Keratinocyte (primary cell): ENCODE data around the gene C3orf20. TPM values are rescaled to one million over a fixed set of nuclear protein-coding genes. Genes with fewer than 3 reads are reported as not detected.

Experiments
- DNase-seq: peaks from one replicate; pipeline ENCODE4 v3.0.0-alpha.2; 2011; ENCODE audit warnings: low read depth, missing footprints, low spot score
- FAIRE-seq: peaks from 2 replicates; lab custom pipeline; 2011; peaks lifted over from hg19 to GRCh38; lab: Jason Lieb, UNC
- H2AFZ ChIP-seq: 2 replicates; pipeline ENCODE4 v1.6.0; 2012; ENCODE audit warnings: low read length, control low read depth, inconsistent platforms; ENCODE audit not compliant: control insufficient read depth
- H3K27ac ChIP-seq: 2 replicates; pipeline ENCODE4 v1.5.1; 2011; ENCODE audit warnings: low read length; ENCODE audit not compliant: control insufficient read depth, insufficient read depth
- H3K27me3 ChIP-seq: 3 replicates; pipeline ENCODE4 v1.6.0; 2011; ENCODE audit warnings: low read length; ENCODE audit not compliant: control insufficient read depth, insufficient read depth; ENCODE audit errors: extremely low read depth
- H3K36me3 ChIP-seq, 2 experiments: 2 replicates in 1 of 2; 3 replicates in 1 of 2; pipeline ENCODE4 v1.5.1; 2011; ENCODE audit warnings: low read length in 2 of 2, mild to moderate bottlenecking in 1 of 2; ENCODE audit not compliant: control insufficient read depth in 2 of 2, insufficient read depth in 2 of 2; ENCODE audit errors: extremely low read depth in 1 of 2
- H3K4me1 ChIP-seq: 3 replicates; pipeline ENCODE4 v1.5.1; 2011; ENCODE audit warnings: low read length; ENCODE audit not compliant: control insufficient read depth, insufficient read depth; ENCODE audit errors: extremely low read depth
- H3K4me2 ChIP-seq: 3 replicates; pipeline ENCODE4 v1.6.0; 2011; ENCODE audit warnings: low read depth, low read length; ENCODE audit not compliant: control insufficient read depth, insufficient read depth; ENCODE audit errors: extremely low read depth
- H3K4me3 ChIP-seq, 3 experiments: fragments of 200-600 bp in 1 of 3; sonication (generic) in 1 of 3; 2 replicates in 2 of 3; 3 replicates in 1 of 3; pipeline ENCODE4 v1.5.1; 2011 to 2016; ENCODE audit warnings: low read length in 3 of 3, mild to moderate bottlenecking in 3 of 3, control low read depth in 2 of 3, inconsistent platforms in 1 of 3, low read depth in 1 of 3, mixed read lengths in 1 of 3, mixed run types in 1 of 3, moderate library complexity in 1 of 3; ENCODE audit not compliant: control insufficient read depth in 2 of 3, insufficient read depth in 2 of 3; ENCODE audit errors: extremely low read depth in 1 of 3
- H3K79me2 ChIP-seq: 2 replicates; pipeline ENCODE4 v1.6.0; 2012; ENCODE audit warnings: low read length; ENCODE audit not compliant: control insufficient read depth, insufficient read depth
- H3K9ac ChIP-seq: 3 replicates; pipeline ENCODE4 v1.6.0; 2011; ENCODE audit warnings: low read length; ENCODE audit not compliant: control insufficient read depth, insufficient read depth; ENCODE audit errors: extremely low read depth
- H3K9me1 ChIP-seq: 3 replicates; pipeline ENCODE4 v1.6.0; 2011; ENCODE audit warnings: low read length; ENCODE audit not compliant: control insufficient read depth, insufficient read depth; ENCODE audit errors: extremely low read depth
- H3K9me3 ChIP-seq: 2 replicates; pipeline ENCODE4 v1.5.1; 2012; ENCODE audit warnings: low read depth, low read length; ENCODE audit not compliant: control insufficient read depth
- H4K20me1 ChIP-seq: 3 replicates; pipeline ENCODE4 v1.6.0; 2011; ENCODE audit warnings: low read length; ENCODE audit not compliant: control insufficient read depth, insufficient read depth; ENCODE audit errors: extremely low read depth
- CTCF ChIP-seq, 3 experiments: IDR thresholded peaks in 1 of 3; conservative IDR thresholded peaks in 1 of 3; optimal IDR thresholded peaks in 1 of 3; 2 replicates in 2 of 3; 3 replicates in 1 of 3; pipeline versions ENCODE3 to v1.5.1; 2011; ENCODE audit warnings: low read length in 3 of 3, mild to moderate bottlenecking in 3 of 3, moderate library complexity in 2 of 3, control low read depth in 1 of 3, inconsistent platforms in 1 of 3; ENCODE audit not compliant: insufficient read depth in 2 of 3; ENCODE audit errors: extremely low read depth in 1 of 3
- EZH2 ChIP-seq: IDR thresholded peaks from one replicate; pipeline ENCODE4 v1.6.1; 2012; ENCODE audit warnings: inconsistent platforms, mild to moderate bottlenecking, low read length, moderate library complexity
- dilution Hi-C: fragments of 300-500 bp; cut with MboI; formaldehyde crosslinking; loops from one replicate; pipeline ENCODE4 v1.7.0; 2020; ENCODE audit warnings: low sequenced_read_pairs; ENCODE audit not compliant: extremely low pct_ligation_motif_present
- polyA plus RNA-seq, 5 experiments: library from polyadenylated mRNA; depleted of rRNA in 3 of 5; stranded (reverse) in 3 of 5; stranded (forward) in 1 of 5; unstranded in 1 of 5; fragments of >200 nt; gene quantifications; 1 replicate in 1 of 5; 2 replicates in 3 of 5; 3 replicates in 1 of 5; pipeline versions ENCODE4 v1.2.1 to v1.2.3, GENCODE V29; 2011 to 2012; ENCODE audit warnings: missing spikeins in 2 of 5, low read depth in 1 of 5, low replicate concordance in 1 of 5

The C3orf20 gene
- polyA plus RNA-seq, 1 donor (not counting 4 experiments of a cell fraction or from before 2014, with no cell fraction given): not detected

DNA sequence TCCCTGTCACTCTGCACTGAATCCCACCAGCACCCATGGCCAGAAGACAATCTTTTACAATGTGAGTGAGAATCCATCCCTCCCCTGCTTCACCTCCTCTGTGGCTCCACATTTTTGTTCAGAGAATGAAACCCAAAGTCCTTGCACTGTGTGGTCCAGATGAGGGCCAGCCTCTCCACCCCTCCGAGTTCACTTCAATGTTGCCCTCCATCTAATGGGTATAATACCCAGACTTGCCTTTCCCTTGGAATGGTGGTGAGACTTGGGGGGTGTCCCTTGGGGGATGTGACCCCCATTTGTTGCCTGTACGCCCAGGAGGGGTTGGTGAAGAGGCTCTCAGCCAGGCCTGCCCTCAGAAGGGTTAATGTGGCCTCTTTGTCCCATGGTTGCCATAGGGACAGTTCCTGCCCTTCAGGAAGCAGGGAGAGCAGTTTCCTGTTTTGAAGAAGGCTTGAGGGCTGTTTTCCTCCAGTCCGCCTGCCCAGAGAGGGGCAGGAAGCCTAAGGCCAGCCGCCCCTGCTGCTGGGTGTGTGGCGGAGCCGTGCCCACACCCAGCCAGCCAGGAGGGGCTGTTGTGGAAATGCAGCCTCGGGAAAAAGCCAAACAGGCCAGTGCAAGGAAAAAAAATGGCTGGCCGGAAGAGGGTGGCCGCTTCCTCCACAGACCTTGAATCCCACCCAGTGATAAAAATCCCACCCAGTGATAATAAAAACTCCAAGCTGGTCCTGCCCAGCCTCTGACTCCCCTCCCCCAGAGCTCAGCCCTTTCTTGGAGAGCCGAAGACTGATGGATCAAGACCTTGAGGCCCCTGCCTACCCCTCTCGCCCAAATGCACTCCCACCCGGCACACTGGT, 129.3 kb downstream of the C3orf20 start:
- H3K4me3 ChIP-seq: no peak overlapping the region
- H3K36me3 ChIP-seq: no peaks in the 10 kb centered on the region
- FAIRE-seq: no peak
- H3K4me1 ChIP-seq: no peaks in the 10 kb centered on the region
- peaks cover 14% of the 10 kb centered on the region for H3K27me3 ChIP-seq
- no peak overlapping the region for H3K9ac ChIP-seq
- no peaks in the 10 kb centered on the region for H3K79me2 ChIP-seq
- no peak overlapping the region for H2AFZ ChIP-seq
- TF ChIP-seq CTCF (optimal IDR thresholded peaks at IDR 0.05 in 1 of 3, IDR thresholded peaks at IDR 0.05 in 1 of 3, conservative IDR thresholded peaks at IDR 0.05 in 1 of 3; ENCODE audit: extremely low read depth in 1 of 3, insufficient read depth in 2 of 3, low read length in 3 of 3): no peak
- no peak for TF ChIP-seq EZH2
- dilution Hi-C loops: no loop called here
- H3K9me1 ChIP-seq: no peaks in the 10 kb centered on the region
- peaks cover 3% of the 10 kb centered on the region for H4K20me1 ChIP-seq
- no peak overlapping the region for H3K4me2 ChIP-seq
- DNase-seq: no peak
- H3K9me3 ChIP-seq: no peaks in the 10 kb centered on the region
- H3K27ac ChIP-seq: no peak overlapping the region

DNA sequence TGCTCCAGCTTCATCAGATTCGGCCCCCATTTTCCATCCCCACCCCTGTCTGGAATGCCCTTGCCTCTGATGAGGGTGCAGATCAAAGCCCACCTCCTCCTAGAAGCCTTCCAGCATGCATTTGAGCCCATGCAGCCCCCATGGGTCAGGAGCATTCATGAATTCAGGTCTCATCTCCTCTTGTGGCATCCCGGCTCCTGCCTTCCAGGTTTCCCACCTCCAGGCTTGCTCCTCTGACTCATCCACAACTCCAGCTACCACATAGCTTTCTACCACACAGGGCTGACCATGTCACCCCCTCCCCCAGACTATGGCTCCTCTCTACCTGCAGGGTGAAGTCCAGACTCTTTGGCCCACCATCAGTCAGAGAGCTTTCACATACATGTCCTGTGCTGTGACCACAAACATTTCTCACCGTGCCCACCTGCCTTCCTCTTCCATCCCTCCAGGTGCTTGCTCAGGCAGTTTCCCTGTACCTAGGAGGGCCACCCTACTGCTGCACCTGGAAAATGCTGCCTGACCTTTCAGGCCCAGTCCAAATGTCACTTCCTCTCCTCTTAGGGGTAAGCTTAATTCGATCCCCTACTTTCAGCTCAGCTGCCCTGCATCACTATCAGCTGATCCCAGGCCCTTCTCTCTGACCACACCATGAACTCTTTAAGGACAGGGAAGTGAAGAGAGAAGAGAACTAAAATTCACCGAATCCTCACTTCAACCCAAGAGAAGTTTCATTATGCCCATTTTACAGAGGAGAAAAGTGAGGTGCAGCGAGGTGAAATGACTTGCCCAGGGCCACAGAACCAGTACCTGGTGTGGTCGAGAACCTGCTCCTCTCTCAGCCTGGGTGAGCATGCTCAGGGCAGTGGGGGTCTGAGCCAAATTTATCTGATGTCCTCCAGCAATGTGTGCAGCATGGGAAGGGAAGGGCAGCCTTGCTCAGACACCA, 130.2 kb downstream of the C3orf20 start:
- TF ChIP-seq EZH2 (no peak), CTCF (optimal IDR thresholded peaks at IDR 0.05 in 1 of 3, IDR thresholded peaks at IDR 0.05 in 1 of 3, conservative IDR thresholded peaks at IDR 0.05 in 1 of 3; ENCODE audit: extremely low read depth in 1 of 3, insufficient read depth in 2 of 3, low read length in 3 of 3) (no peak)
- FAIRE-seq: no peak
- Histone ChIP-seq H4K20me1 (peaks cover 3% of the 10 kb centered on the region), H3K4me1 (no peaks in the 10 kb centered on the region), H3K9me3 (no peaks in the 10 kb centered on the region), H2AFZ (no peak overlapping the region), H3K4me3 (no peak overlapping the region), H3K4me2 (no peak overlapping the region), H3K27me3 (peaks cover 23% of the 10 kb centered on the region), H3K79me2 (no peaks in the 10 kb centered on the region), H3K36me3 (no peaks in the 10 kb centered on the region), H3K9me1 (no peaks in the 10 kb centered on the region), H3K27ac (no peak overlapping the region), H3K9ac (no peak overlapping the region)
- no peak for DNase-seq
- dilution Hi-C loops: no loop called here
